ENCODE measurements around the gene HSD11B1L. TPM values are rescaled to one million over a fixed set of nuclear protein-coding genes. Genes with fewer than 3 reads are reported as not detected.

Gene HSD11B1L
- 10 to 100 TPM in 1 of 4 donors, 1 to 10 TPM in 3; 7.3 to 17.4 (median 8.8) TPM for polyA plus RNA-seq (ENCODE audit: insufficient read length in 4 of 4)

DNA sequence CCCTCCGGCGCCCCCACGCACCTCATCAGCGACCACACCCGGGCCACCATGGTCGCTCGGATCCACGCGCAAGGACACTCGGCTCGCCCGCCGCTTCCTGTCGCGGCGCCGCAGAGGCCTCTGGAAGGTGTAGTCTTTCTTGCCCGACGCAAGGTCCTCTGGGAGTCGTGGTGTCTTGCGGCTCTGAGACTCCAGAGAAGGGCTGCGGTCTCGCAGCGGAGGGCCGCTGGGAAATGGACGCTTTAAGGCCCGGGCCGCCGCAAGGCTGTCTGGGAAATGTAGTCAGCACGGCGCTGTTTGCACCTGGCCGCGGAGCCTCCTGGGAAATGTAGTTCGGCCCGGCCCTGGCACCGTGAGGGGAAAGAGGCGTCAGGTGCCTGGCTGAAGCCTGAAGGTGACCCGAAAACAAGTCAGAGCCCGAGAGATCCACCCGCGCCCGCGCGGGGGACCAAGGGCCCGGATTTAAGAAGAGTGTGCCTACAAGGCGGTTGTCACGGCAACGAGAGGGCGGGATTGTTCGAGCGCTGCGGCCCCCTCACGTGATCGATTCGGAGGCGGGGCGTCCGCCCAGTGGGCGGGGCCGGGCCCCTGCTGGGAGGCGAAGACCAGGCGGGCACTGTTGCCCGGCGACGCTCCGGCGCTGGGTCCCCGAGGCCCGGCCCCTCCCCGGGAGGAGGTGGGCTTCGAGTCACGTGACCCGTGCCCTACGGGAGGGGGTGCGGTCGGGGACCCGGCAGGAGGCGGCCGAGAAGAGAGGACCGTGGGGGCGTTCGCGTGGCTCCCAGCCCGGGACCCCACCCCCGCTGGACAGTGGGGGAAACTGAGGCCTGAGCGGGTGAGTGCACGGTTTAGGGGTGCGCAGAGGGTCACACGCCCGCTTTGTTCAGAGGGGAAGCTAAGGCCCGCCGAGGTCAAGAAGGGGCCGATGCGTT is at the start of gene HSD11B1L, which contains the start of gene MICOS13:
Gene HSD11B1L (plus strand): TSS at position 591 of the 932 bp plus-strand sequence. CDS start 3,806 bp downstream, outside the sequence.
Gene MICOS13 (minus strand): TSS at position 80 of the 932 bp plus-strand sequence. CDS start 30 bp downstream, at position 50.
- peak; percentile 96 to 98 (median 97) for DNase-seq (ENCODE audit: low read depth in 4 of 4, low spot score in 3 of 4)

GRCh38 chr19:5631567-5632240 is 49.1 kb upstream of the HSD11B1L start:
- DNase-seq (ENCODE audit: low read depth in 4 of 4, low spot score in 3 of 4), result no peak

- DNase-seq (ENCODE audit: low read depth in 4 of 4, low spot score in 3 of 4), result no peak
These were observed 48.6 kb upstream of the HSD11B1L start for GRCh38 chr19:5632241-5632612.

- DNase-seq (ENCODE audit: low read depth in 4 of 4, low spot score in 3 of 4), result no peak
These were observed 48.2 kb upstream of the HSD11B1L start for GRCh38 chr19:5632657-5633056.

GRCh38 chr19:5635427-5635826 is 45.4 kb upstream of the HSD11B1L start:
- no peak for DNase-seq (ENCODE audit: low read depth in 4 of 4, low spot score in 3 of 4)

GRCh38 chr19:5637971-5638370 is 42.9 kb upstream of the HSD11B1L start:
- no peak for DNase-seq (ENCODE audit: low read depth in 4 of 4, low spot score in 3 of 4)

- DNase-seq (ENCODE audit: low read depth in 4 of 4, low spot score in 3 of 4), result no peak
These were observed 39.7 kb upstream of the HSD11B1L start for GRCh38 chr19:5641171-5641570.

DNA sequence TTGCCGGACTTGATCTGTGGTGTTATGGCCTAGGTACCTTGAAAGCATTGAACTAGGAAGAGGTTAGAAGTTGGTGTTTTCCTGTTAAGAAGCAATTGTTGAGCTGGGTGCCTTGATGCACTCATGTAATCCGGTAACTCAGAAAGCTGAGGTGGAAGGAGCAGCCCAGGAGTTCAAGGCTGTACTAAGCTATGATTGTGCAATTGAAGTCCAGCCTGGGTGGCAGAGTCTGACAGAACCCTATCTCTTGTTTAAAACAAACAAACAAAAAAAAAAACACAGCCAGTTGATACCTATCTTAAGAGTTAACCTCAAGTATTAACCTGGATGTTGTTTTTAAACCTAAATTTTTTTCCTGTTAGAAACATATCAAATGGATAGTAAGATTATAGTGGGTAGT is 38.6 kb upstream of the HSD11B1L start:
- no peak for DNase-seq (ENCODE audit: low read depth in 4 of 4, low spot score in 3 of 4)

- DNase-seq (ENCODE audit: low read depth in 4 of 4, low spot score in 3 of 4), result no peak
These were observed 37.8 kb upstream of the HSD11B1L start for GRCh38 chr19:5643060-5643459.

DNA sequence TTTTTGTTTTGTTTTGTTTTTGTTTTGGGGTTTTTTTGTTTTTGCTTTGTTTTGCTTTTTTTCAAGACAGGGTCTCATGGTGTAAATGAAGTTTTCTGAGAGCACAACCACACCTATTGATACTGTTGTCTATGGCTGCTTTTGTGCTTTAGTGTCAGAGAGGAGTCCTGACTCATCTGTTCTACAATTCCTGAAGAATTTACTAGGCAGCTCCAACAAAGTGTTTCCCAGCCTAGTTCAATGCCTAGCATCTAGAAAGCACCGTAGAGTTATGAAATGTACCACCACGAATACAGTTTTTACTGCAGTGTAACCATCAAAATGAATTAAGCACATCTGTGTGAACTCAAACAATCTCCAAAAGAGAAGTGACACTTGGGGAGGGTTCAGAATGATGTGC is 36.8 kb upstream of the HSD11B1L start:
- DNase-seq (ENCODE audit: low read depth in 4 of 4, low spot score in 3 of 4), result no peak

GRCh38 chr19:5645409-5645808 is 35.4 kb upstream of the HSD11B1L start:
- no peak for DNase-seq (ENCODE audit: low read depth in 4 of 4, low spot score in 3 of 4)

GRCh38 chr19:5646703-5647102 is 34.1 kb upstream of the HSD11B1L start:
- DNase-seq (ENCODE audit: low read depth in 4 of 4, low spot score in 3 of 4), result no peak

DNA sequence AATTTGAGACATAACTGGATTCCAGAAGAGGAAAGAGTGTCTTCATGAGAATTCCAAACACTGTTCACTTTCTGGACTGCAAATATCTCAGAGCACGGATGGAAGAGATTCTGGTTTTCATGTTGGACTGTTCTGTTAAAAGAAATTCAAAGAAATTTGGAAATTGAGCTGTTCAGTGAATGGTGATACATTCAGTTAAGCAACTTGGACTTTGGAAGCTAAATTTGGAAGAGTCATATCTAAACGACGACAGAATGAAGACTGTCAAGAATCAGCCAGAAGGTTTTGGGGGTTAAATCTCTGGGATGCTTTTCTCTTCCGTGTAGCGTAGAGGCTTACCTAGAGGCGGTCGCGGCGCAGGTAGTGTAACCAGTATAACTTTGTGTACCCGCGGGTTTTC is 32.4 kb upstream of the HSD11B1L start:
- no peak for DNase-seq (ENCODE audit: low read depth in 4 of 4, low spot score in 3 of 4)

- DNase-seq (ENCODE audit: low read depth in 4 of 4, low spot score in 3 of 4), result no peak
These were observed 29.5 kb upstream of the HSD11B1L start for GRCh38 chr19:5651361-5651760.

DNA sequence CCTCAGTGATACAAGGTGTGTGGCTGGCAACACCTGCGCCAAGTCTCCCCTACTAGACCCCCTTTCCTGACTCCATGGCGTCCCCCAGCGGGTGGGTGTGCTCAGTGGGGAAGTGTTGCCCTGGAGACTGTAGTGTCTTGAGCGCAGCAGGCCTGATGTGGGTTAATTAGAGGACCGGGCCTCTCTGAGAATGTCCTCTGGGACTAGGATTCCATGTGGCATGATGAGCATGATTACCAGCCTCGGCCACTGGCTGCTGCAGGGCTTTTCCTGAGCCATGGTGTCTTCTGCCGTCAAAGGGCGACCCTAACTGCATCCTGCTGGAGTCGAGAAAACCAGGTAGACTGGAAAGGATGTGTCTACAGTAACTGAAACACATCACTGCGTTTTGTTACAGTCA is 28.6 kb upstream of the HSD11B1L start:
- no peak for DNase-seq (ENCODE audit: low read depth in 4 of 4, low spot score in 3 of 4)

- DNase-seq (ENCODE audit: low read depth in 4 of 4, low spot score in 3 of 4), result no peak
These were observed 25.9 kb upstream of the HSD11B1L start for GRCh38 chr19:5654931-5655330.

- DNase-seq (ENCODE audit: low read depth in 4 of 4, low spot score in 3 of 4), result no peak
These were observed 25.4 kb upstream of the HSD11B1L start for GRCh38 chr19:5655412-5655811.

DNA sequence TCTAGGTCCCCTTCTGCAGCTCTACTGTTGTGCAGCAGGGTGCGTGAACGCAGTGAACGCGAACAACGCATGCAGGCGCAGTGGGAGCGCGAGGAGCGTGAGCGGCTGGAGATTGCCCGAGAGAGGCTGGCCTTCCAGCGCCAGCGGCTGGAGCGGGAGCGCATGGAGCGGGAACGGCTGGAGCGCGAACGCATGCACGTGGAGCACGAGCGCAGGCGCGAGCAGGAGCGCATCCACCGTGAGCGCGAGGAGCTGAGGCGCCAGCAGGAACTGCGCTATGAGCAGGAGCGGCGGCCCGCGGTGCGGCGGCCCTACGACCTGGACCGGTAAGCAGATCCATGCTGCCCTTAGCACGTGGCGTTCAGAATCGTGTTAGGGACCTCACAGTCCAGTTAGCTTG is 19.3 kb upstream of the HSD11B1L start:
- DNase-seq (ENCODE audit: low read depth in 4 of 4, low spot score in 3 of 4), result no peak

DNA sequence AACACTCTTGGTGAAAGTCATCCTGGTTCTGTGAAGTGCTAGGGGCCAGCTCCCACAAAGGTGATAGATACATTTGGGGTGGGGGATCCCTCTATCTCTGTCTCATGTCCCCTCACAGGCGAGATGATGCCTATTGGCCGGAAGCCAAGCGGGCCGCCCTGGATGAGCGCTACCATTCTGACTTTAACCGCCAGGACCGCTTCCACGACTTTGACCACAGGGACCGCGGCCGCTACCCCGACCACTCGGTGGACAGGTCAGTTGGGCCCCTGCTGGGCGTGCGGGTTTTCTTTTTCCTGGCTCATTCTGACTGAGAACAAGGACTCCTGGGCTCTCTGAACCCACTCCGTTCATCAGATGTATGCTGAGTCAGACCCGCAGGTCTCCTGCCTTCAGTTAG is 16.9 kb upstream of the HSD11B1L start:
- no peak for DNase-seq (ENCODE audit: low read depth in 4 of 4, low spot score in 3 of 4)

DNA sequence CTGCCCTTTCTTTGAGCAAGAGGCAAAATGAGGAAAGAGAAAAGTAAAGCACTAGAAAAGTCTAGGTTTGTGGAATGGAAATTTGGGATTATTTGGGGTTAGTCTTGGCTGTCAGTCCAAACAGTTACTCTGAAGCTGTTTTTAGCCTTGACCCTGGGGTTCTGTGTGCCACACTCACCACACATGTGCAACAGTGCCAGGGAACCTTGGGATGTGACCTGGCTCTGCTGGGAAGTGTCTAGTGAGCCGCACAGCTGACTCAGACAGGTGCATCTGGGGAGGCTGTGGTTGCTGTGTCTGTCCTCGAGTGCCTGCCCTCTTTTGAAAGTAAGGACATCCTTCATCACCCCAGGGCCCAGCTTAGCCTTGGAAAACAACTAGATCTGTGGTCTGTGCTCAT is 16.3 kb upstream of the HSD11B1L start:
- no peak for DNase-seq (ENCODE audit: low read depth in 4 of 4, low spot score in 3 of 4)

DNA sequence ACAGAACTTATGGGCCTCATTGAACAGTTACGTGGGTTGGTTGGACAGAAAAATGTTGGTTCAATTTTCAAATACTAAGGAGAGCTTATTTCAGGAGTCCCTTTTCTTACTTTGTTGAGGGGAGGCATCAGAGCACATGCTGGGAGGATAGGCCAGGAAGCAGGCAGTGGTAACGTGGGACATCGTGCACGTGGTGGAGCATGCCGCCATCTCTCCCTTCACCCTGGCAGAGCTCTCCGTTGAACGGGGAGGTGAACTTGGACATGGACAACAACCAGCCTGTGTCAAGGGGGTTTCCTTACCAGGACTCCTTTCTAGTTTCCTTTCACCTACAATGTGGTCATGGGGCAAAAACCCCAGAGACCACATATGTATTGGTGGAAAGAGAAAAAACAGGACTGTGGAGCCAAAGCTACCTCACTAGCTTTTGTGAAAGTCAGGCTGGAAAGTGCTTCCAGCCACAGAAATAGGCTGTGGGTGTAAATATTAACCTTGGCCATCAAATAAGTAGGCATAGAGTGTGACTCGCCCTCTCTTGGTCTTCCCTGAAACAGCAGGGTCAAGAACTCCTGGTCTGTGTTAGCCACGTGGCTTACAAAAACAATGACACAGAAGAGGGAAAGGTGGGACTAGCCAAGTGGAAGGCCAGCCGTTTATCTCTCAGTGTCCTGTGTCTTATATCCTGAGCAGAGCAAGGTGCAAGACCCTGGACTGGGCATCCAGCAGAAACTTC is 14.9 kb upstream of the HSD11B1L start:
- no peak for DNase-seq (ENCODE audit: low read depth in 4 of 4, low spot score in 3 of 4)

All from left renal pelvis (tissue), 4 donors.